HepG2 (cell line): ENCODE results near the gene FOXA3. TPM values are rescaled to one million over a fixed set of nuclear protein-coding genes. Genes with fewer than 3 reads are reported as not detected.
A peak's percentile ranks its signal among the peaks of the same experiment; 100 is the strongest.

Experiments used
- CBX5 ChIP-seq: sonication (generic); formaldehyde crosslinking; IDR thresholded peaks from 2 replicates; pipeline ENCODE4 v1.4.0; 2020; ENCODE audit warnings: missing genetic modification reagents, borderline replicate concordance
- DNMT1 ChIP-seq: sonication (generic); formaldehyde crosslinking; IDR thresholded peaks from 2 replicates; pipeline ENCODE4 v1.5.1; 2020; ENCODE audit warnings: mild to moderate bottlenecking, missing genetic modification reagents
- ELF4 ChIP-seq: sonication (generic); formaldehyde crosslinking; IDR thresholded peaks from 2 replicates; pipeline ENCODE4 v1.5.0; 2020; ENCODE audit warnings: missing genetic modification reagents, mild to moderate bottlenecking, moderate library complexity, borderline replicate concordance
- FOXC1 ChIP-seq: sonication (generic); formaldehyde crosslinking; IDR thresholded peaks from 2 replicates; pipeline ENCODE4 v1.8.0; 2022; ENCODE audit warnings: mild to moderate bottlenecking, missing genetic modification reagents, borderline replicate concordance
- GZF1 ChIP-seq: sonication (generic); formaldehyde crosslinking; IDR thresholded peaks from 2 replicates; pipeline ENCODE4 v1.5.1; 2020; ENCODE audit warnings: mild to moderate bottlenecking, missing genetic modification reagents
- KDM2A ChIP-seq: sonication (generic); formaldehyde crosslinking; IDR thresholded peaks from 2 replicates; pipeline ENCODE4 v1.4.0; 2020; ENCODE audit warnings: low read depth, missing genetic modification reagents, borderline replicate concordance
- KDM4B ChIP-seq: sonication (generic); formaldehyde crosslinking; IDR thresholded peaks from 2 replicates; pipeline ENCODE4 v1.4.0; 2020; ENCODE audit warnings: missing genetic modification reagents
- MAFK ChIP-seq, 2 experiments: IDR thresholded peaks in 1 of 2; conservative IDR thresholded peaks in 1 of 2; 2 replicates each; pipeline ENCODE4 v1.6.1; 2011; ENCODE audit warnings: improper control_type of control experiment in 2 of 2, low read length in 2 of 2
- MED1 ChIP-seq: sonication (generic); formaldehyde crosslinking; IDR thresholded peaks from 2 replicates; pipeline ENCODE4 v1.4.0; 2020; ENCODE audit warnings: missing genetic modification reagents
- NFATC3 ChIP-seq: sonication (generic); formaldehyde crosslinking; IDR thresholded peaks from 2 replicates; pipeline ENCODE4 v1.5.1; 2020; ENCODE audit warnings: mild to moderate bottlenecking, missing genetic modification reagents
- NKX3-1 ChIP-seq: sonication (generic); formaldehyde crosslinking; IDR thresholded peaks from 2 replicates; pipeline ENCODE4 v1.5.0; 2020; ENCODE audit warnings: missing genetic modification reagents
- POLR2A ChIP-seq, 2 experiments: IDR thresholded peaks; 2 replicates each; pipeline ENCODE4 v1.6.1; 2011; ENCODE audit warnings: low read depth in 2 of 2, low read length in 2 of 2, mild to moderate bottlenecking in 1 of 2, moderate library complexity in 1 of 2; ENCODE audit not compliant: insufficient read depth in 1 of 2
- SP4 ChIP-seq: sonication (generic); formaldehyde crosslinking; IDR thresholded peaks from 2 replicates; pipeline ENCODE4 v1.8.1; 2023; ENCODE audit warnings: mild to moderate bottlenecking, missing genetic modification reagents
- TAF15 ChIP-seq: fragments of 200-400 bp; formaldehyde crosslinking; IDR thresholded peaks from one replicate; pipeline ENCODE4 v1.6.1; 2018; ENCODE audit warnings: mild to moderate bottlenecking, low read depth, low read length; ENCODE audit not compliant: poor library complexity, severe bottlenecking
- THAP11 ChIP-seq: IDR thresholded peaks from 2 replicates; pipeline ENCODE4 v1.6.1; 2016; ENCODE audit warnings: missing biosample characterization, missing genetic modification reagents
- ZMAT3 ChIP-seq: sonication (generic); formaldehyde crosslinking; conservative IDR thresholded peaks from 2 replicates; pipeline ENCODE4 v1.7.0; 2021; ENCODE audit warnings: missing genetic modification reagents
- ZNF142 ChIP-seq: sonication (generic); formaldehyde crosslinking; IDR thresholded peaks from 2 replicates; pipeline ENCODE4 v1.4.0; 2020; ENCODE audit warnings: missing genetic modification reagents
- ZNF674 ChIP-seq: sonication (generic); formaldehyde crosslinking; IDR thresholded peaks from 2 replicates; pipeline ENCODE4 v1.5.0; 2020; ENCODE audit warnings: low read depth, mild to moderate bottlenecking, missing genetic modification reagents
- ZNF724P ChIP-seq: sonication (generic); formaldehyde crosslinking; IDR thresholded peaks from 2 replicates; pipeline ENCODE4 v1.8.0; 2022; ENCODE audit warnings: missing genetic modification reagents, borderline replicate concordance
- ZNF766 ChIP-seq: sonication (generic); formaldehyde crosslinking; IDR thresholded peaks from 2 replicates; pipeline ENCODE4 v1.5.0; 2020; ENCODE audit warnings: missing genetic modification reagents, borderline replicate concordance
- ZNF83 ChIP-seq: sonication (generic); formaldehyde crosslinking; IDR thresholded peaks from 2 replicates; pipeline ENCODE4 v1.4.0; 2020; ENCODE audit warnings: missing genetic modification reagents, mild to moderate bottlenecking, borderline replicate concordance
- polyA plus RNA-seq, 8 experiments: library from polyadenylated mRNA; depleted of rRNA in 3 of 8; stranded (reverse) in 7 of 8; unstranded in 1 of 8; fragments of >200 nt; fragmentation: Illumina TruSeq in 4 of 8; extraction: Trizol in 4 of 8; gene quantifications; 2 replicates each; pipeline versions ENCODE4 v1.2.1 to v1.2.3, GENCODE V29; 2011 to 2016; ENCODE audit warnings: low read depth in 4 of 8, missing spikeins in 1 of 8, mixed read lengths in 1 of 8; ENCODE audit not compliant: insufficient read depth in 1 of 8
- total RNA-seq, 5 experiments: library from RNA; depleted of rRNA; stranded (reverse); fragments of >200 nt; fragmentation: Illumina TruSeq; extraction: Trizol; gene quantifications; 2 replicates each; pipeline ENCODE4 v1.2.3, GENCODE V29; 2016; ENCODE audit warnings: low read depth in 1 of 5
- TF ChIP-seq, protein P1 (sequence below): sonication (generic); formaldehyde crosslinking; IDR thresholded peaks from 2 replicates; pipeline ENCODE4 v1.5.0; 2020; ENCODE audit warnings: missing genetic modification reagents
- TF ChIP-seq, protein P2 (sequence below): sonication (generic); formaldehyde crosslinking; IDR thresholded peaks from 2 replicates; pipeline ENCODE4 v1.5.1; 2020; ENCODE audit warnings: mild to moderate bottlenecking, moderate library complexity, missing genetic modification reagents

The FOXA3 gene
- total and polyA plus RNA-seq, 2 of the 13 experiments (the other 11 are each of a cell fraction or from before 2014, with no cell fraction given): 29.8 to 47.6 TPM

- TF ChIP-seq ZNF142 (CRISPR knock-in tag): no peak
- TF ChIP-seq ELF4: peak; percentile 66; the same call in 1 of the 2 replicates
- 0 out of 2 replicates have a peak, but pooled peaks have one; percentile 4 for TF ChIP-seq MED1 (CRISPR knock-in tag)
- TF ChIP-seq CBX5 (CRISPR knock-in tag): 0 out of 2 replicates have a peak, but pooled peaks have one; percentile 37
- TF ChIP-seq TAF15: no peak
- TF ChIP-seq ZNF83 (CRISPR knock-in tag): no peak
- TF ChIP-seq KDM2A (CRISPR knock-in tag): peak; percentile 12; the same call in 1 of the 2 replicates
- 0 out of 2 replicates have a peak, but pooled peaks have one; percentile 11 for TF ChIP-seq NFATC3 (CRISPR knock-in tag)
- no peak; the same call in 1 of the 2 replicates for TF ChIP-seq SP4 (CRISPR knock-in tag)
- TF ChIP-seq ZNF674 (CRISPR knock-in tag): 0 out of 2 replicates have a peak, but pooled peaks have one; percentile 67
- TF ChIP-seq NKX3-1 (CRISPR knock-in tag): no peak
- TF ChIP-seq THAP11 (CRISPR knock-in tag): peak; percentile 72
- 0 out of 2 replicates have a peak, but pooled peaks have one; percentile 39 for TF ChIP-seq FOXC1 (CRISPR knock-in tag)
- no peak for TF ChIP-seq DNMT1 (CRISPR knock-in tag)
- TF ChIP-seq MAFK (conservative IDR thresholded peaks at IDR 0.05 in 1 of 2, IDR thresholded peaks at IDR 0.05 in 1 of 2; ENCODE audit: low read length in 2 of 2): no peak
- TF ChIP-seq, protein P1, sequence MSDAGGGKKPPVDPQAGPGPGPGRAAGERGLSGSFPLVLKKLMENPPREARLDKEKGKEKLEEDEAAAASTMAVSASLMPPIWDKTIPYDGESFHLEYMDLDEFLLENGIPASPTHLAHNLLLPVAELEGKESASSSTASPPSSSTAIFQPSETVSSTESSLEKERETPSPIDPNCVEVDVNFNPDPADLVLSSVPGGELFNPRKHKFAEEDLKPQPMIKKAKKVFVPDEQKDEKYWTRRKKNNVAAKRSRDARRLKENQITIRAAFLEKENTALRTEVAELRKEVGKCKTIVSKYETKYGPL (CRISPR knock-in tag): no peak
- peak in 1 of 2 experiments; percentile 73; a peak in 1 of 4 replicates for TF ChIP-seq POLR2A (IDR thresholded peaks at IDR 0.05; ENCODE audit: insufficient read depth in 1 of 2, low read depth in 2 of 2, low read length in 2 of 2)
- 0 out of 2 replicates have a peak, but pooled peaks have one; percentile 15 for TF ChIP-seq GZF1 (CRISPR knock-in tag)
- 0 out of 2 replicates have a peak, but pooled peaks have one; percentile 2 for TF ChIP-seq KDM4B
- TF ChIP-seq, protein P2, sequence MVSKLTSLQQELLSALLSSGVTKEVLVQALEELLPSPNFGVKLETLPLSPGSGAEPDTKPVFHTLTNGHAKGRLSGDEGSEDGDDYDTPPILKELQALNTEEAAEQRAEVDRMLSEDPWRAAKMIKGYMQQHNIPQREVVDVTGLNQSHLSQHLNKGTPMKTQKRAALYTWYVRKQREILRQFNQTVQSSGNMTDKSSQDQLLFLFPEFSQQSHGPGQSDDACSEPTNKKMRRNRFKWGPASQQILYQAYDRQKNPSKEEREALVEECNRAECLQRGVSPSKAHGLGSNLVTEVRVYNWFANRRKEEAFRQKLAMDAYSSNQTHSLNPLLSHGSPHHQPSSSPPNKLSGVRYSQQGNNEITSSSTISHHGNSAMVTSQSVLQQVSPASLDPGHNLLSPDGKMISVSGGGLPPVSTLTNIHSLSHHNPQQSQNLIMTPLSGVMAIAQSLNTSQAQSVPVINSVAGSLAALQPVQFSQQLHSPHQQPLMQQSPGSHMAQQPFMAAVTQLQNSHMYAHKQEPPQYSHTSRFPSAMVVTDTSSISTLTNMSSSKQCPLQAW (CRISPR knock-in tag): no peak; the same call in 1 of the 2 replicates
- no peak for TF ChIP-seq ZNF724P (CRISPR knock-in tag)
- TF ChIP-seq ZMAT3: 0 out of 2 replicates have a peak, but pooled peaks have one; percentile 12
- TF ChIP-seq ZNF766: no peak; the same call in 1 of the 2 replicates
These were observed 739 bp upstream of the FOXA3 start (continued) for GRCh38 chr19:45863335-45863839.
